ENCODE data around the gene RTL3.

Gene RTL3

GRCh38 chrX:78618987-78619386 lies 40.1 kb downstream of the RTL3 start:
- no peak for DNase-seq

DNA sequence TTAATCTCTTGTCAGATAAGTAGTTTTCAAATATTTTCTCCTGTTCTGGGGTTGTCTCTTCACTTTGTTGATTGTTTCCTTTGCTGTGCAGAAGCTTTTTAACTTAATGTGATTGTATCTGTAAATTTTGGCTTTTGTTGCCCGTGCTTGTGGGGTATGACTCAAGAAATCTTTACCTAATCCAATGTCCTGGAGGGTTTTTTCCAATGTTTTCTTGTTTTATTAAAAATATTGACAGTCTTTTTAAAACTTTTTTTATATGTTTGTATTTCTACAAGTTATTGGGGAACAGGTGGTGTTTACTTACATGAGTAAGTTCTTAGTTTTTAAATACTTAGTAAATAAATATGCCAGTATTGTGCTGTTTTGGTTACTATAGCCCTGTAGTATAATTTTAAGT lies 44.9 kb downstream of the RTL3 start:
- DNase-seq = no peak

All from NCI-H2107 (cell line).